Brain microvascular endothelial cell (primary cell): ENCODE measurements around the gene SFTPD.

Experiments
- DNase-seq: peaks from one replicate; pipeline ENCODE4 v3.0.0-alpha.2; 2020
- H3K27ac ChIP-seq: fragments of 250-450 bp; sonication (Bioruptor Pico); 2 replicates; pipeline ENCODE4 v1.5.1; 2020; ENCODE audit warnings: mild to moderate bottlenecking, moderate library complexity
- H3K27me3 ChIP-seq: fragments of 250-450 bp; sonication (Bioruptor Pico); replicated peaks from 2 replicates; pipeline ENCODE4 v1.5.1; 2020; ENCODE audit warnings: mild to moderate bottlenecking
- H3K36me3 ChIP-seq: fragments of 250-450 bp; sonication (Bioruptor Pico); replicated peaks from 2 replicates; pipeline ENCODE4 v1.5.1; 2020; ENCODE audit warnings: mild to moderate bottlenecking
- H3K4me3 ChIP-seq: 2 replicates; pipeline ENCODE4 v1.5.1; 2011; ENCODE audit warnings: low read depth, mild to moderate bottlenecking, control low read depth, low read length, moderate library complexity
- CTCF ChIP-seq: IDR thresholded peaks from 2 replicates; pipeline ENCODE4 v1.5.1; 2011; ENCODE audit warnings: low read depth, mild to moderate bottlenecking, moderate library complexity, low read length, control low read depth, inconsistent platforms; ENCODE audit errors: missing control alignments
- in situ Hi-C: cut with HindIII; loops from 2 replicates; pipeline ENCODE4 v1.10.0; 2017; ENCODE audit warnings: low sequenced_read_pairs, low pct_ligation_motif_present

Gene SFTPD

GRCh38 chr10:79980711-79981110 lies 31.8 kb upstream of the SFTPD start:
- no peaks in the 10 kb centered on the region for H3K36me3 ChIP-seq
- H3K27ac ChIP-seq, result no peak overlapping the region
- no peak for TF ChIP-seq CTCF
- peaks cover 29% of the 10 kb centered on the region for H3K27me3 ChIP-seq
- H3K4me3 ChIP-seq, result no peak overlapping the region
- in situ Hi-C loops, result no loop called here
- DNase-seq, result no peak

- DNase-seq, result no peak
- in situ Hi-C loops, result no loop called here
- Histone ChIP-seq H3K27ac (no peak overlapping the region), H3K4me3 (no peak overlapping the region), H3K27me3 (peaks cover 29% of the 10 kb centered on the region), H3K36me3 (no peaks in the 10 kb centered on the region)
- no peak for TF ChIP-seq CTCF
Observed at GRCh38 chr10:79979976-79980687, 31.2 kb upstream of the SFTPD start.

GRCh38 chr10:79979310-79979975 lies 30.5 kb upstream of the SFTPD start:
- no peak for TF ChIP-seq CTCF
- Histone ChIP-seq H3K27ac (no peak overlapping the region), H3K36me3 (no peaks in the 10 kb centered on the region), H3K27me3 (peaks cover 29% of the 10 kb centered on the region), H3K4me3 (no peak overlapping the region)
- in situ Hi-C loops, result no loop called here
- no peak for DNase-seq

- H3K36me3 ChIP-seq, result no peaks in the 10 kb centered on the region
- H3K27me3 ChIP-seq, result peaks cover 16% of the 10 kb centered on the region
- in situ Hi-C loops, result no loop called here
Observed at GRCh38 chr10:79976999-79977398, 28.1 kb upstream of the SFTPD start.

GRCh38 chr10:79970062-79970461 lies 21.2 kb upstream of the SFTPD start:
- Histone ChIP-seq H3K36me3 (no peaks in the 10 kb centered on the region), H3K4me3 (no peak overlapping the region), H3K27ac (no peak overlapping the region), H3K27me3 (no peaks in the 10 kb centered on the region)
- DNase-seq, result no peak
- TF ChIP-seq CTCF, result no peak
- in situ Hi-C loops, result no loop called here

More at GRCh38 chr10:79976999-79977398, 28.1 kb upstream of the SFTPD start:
- no peak for DNase-seq
- no peak overlapping the region for H3K4me3 ChIP-seq
- no peak for TF ChIP-seq CTCF
- no peak overlapping the region for H3K27ac ChIP-seq
